Fibroblast of lung (primary cell): ENCODE results near the gene LY6G6C. TPM values are rescaled to one million over a fixed set of nuclear protein-coding genes. Genes with fewer than 3 reads are reported as not detected.

ENCODE experiments used
- DNase-seq, 2 donors: peaks; one replicate each; pipeline versions ENCODE4 v3.0.0 to v3.0.0-alpha.2; 2010; ENCODE audit warnings: low read depth in 2 of 2
- H2AFZ ChIP-seq: 2 replicates; pipeline ENCODE4 v1.5.1; 2012; ENCODE audit warnings: low read length, control low read depth, inconsistent platforms
- H3K27ac ChIP-seq: 2 replicates; pipeline ENCODE4 v1.5.1; 2011; ENCODE audit warnings: low read length, control low read depth; ENCODE audit not compliant: insufficient read depth
- H3K27me3 ChIP-seq: 2 replicates; pipeline ENCODE4 v1.5.1; 2011; ENCODE audit warnings: mild to moderate bottlenecking, low read length; ENCODE audit not compliant: control insufficient read depth, insufficient read depth
- H3K36me3 ChIP-seq: 2 replicates; pipeline ENCODE4 v1.5.1; 2011; ENCODE audit warnings: low read length; ENCODE audit not compliant: control insufficient read depth, insufficient read depth
- H3K4me1 ChIP-seq: 2 replicates; pipeline ENCODE4 v1.5.1; 2011; ENCODE audit warnings: low read length; ENCODE audit not compliant: control insufficient read depth, insufficient read depth; ENCODE audit errors: extremely low read depth
- H3K4me2 ChIP-seq: 2 replicates; pipeline ENCODE4 v1.5.1; 2011; ENCODE audit warnings: low read length, control low read depth; ENCODE audit not compliant: insufficient read depth; ENCODE audit errors: extremely low read depth
- H3K4me3 ChIP-seq, 4 experiments: fragments of 200-600 bp in 1 of 4; sonication (generic) in 1 of 4; replicated peaks in 1 of 4; 2 replicates each; pipeline ENCODE4 v1.5.1; 2011 to 2016; ENCODE audit warnings: low read length in 4 of 4, low read depth in 3 of 4, mild to moderate bottlenecking in 3 of 4, control low read depth in 2 of 4, inconsistent platforms in 1 of 4, mixed read lengths in 1 of 4; ENCODE audit not compliant: insufficient read depth in 1 of 4; ENCODE audit errors: control extremely low read depth in 1 of 4
- H3K79me2 ChIP-seq: 2 replicates; pipeline ENCODE4 v1.5.1; 2012; ENCODE audit warnings: mild to moderate bottlenecking, low read length, inconsistent platforms; ENCODE audit not compliant: control insufficient read depth, insufficient read depth
- H3K9ac ChIP-seq: 2 replicates; pipeline ENCODE4 v1.5.1; 2011; ENCODE audit warnings: mild to moderate bottlenecking, low read length, control low read depth; ENCODE audit not compliant: insufficient read depth
- H3K9me3 ChIP-seq: 2 replicates; pipeline ENCODE4 v1.5.1; 2012; ENCODE audit warnings: low read depth, low read length; ENCODE audit not compliant: control insufficient read depth, insufficient read depth
- H4K20me1 ChIP-seq: 2 replicates; pipeline ENCODE4 v1.5.1; 2011; ENCODE audit warnings: low read length; ENCODE audit not compliant: control insufficient read depth, insufficient read depth; ENCODE audit errors: extremely low read depth
- CTCF ChIP-seq, 2 donors: IDR thresholded peaks in 1 of 2; conservative IDR thresholded peaks in 1 of 2; 1 replicate in 1 of 2; 2 replicates in 1 of 2; pipeline ENCODE4 v1.5.1; 2011 to 2012; ENCODE audit warnings: low read length in 2 of 2, control low read depth in 1 of 2, inconsistent platforms in 1 of 2, low read depth in 1 of 2, mild to moderate bottlenecking in 1 of 2
- EZH2 ChIP-seq: IDR thresholded peaks from 2 replicates; pipeline ENCODE4 v1.5.1; 2012; ENCODE audit warnings: low read length, control low read depth, mild to moderate bottlenecking; ENCODE audit errors: missing control alignments
- polyA plus RNA-seq, 2 donors: library from polyadenylated mRNA; depleted of rRNA in 1 of 2; stranded (reverse) in 1 of 2; unstranded in 1 of 2; fragments of >200 nt; gene quantifications; 2 replicates each; pipeline ENCODE4 v1.2.1, GENCODE V29; 2011 to 2012; ENCODE audit warnings: missing spikeins in 1 of 2
- total RNA-seq: library from RNA; depleted of rRNA; stranded (reverse); fragments of >200 nt; gene quantifications from 2 replicates; pipeline ENCODE4 v1.2.1, GENCODE V29; 2014

LY6G6C gene
- total and polyA plus RNA-seq, 2 donors (not counting 1 experiment from before 2014, with no cell fraction given): not detected

DNA sequence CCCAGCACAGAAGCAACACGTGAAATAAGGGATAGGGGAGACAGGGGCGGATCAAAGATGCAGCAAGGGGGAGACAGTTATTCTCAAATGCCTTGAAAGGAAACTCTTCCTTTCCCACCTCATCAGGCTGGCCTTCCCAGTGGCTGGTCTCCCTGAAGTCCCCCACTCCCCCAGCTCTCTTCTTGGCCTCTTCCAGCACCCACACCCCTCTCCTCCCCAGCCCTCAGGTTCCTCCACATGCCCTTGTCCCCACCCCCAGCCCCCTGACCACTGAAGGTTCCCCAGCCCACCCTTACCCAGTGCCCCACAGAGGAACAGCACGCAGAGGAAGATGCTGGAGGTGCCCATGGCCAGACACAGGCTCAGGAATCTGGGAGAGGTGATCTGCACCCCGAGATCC is 8.1 kb downstream of the LY6G6C start:
- Histone ChIP-seq H3K36me3 (no peaks in the 10 kb centered on the region), H3K4me1 (no peaks in the 10 kb centered on the region), H3K79me2 (no peaks in the 10 kb centered on the region), H2AFZ (no peak overlapping the region), H3K9me3 (no peaks in the 10 kb centered on the region), H3K4me2 (no peak overlapping the region), H3K9ac (no peak overlapping the region), H3K4me3 (no peak overlapping the region), H3K27ac (no peak overlapping the region), H3K27me3 (peaks cover 24% of the 10 kb centered on the region), H4K20me1 (no peaks in the 10 kb centered on the region)
- TF ChIP-seq CTCF (conservative IDR thresholded peaks at IDR 0.05 in 1 of 2, IDR thresholded peaks at IDR 0.05 in 1 of 2; ENCODE audit: low read depth in 1 of 2, low read length in 2 of 2) (no peak), EZH2 (no peak)
- DNase-seq: no peak

DNA sequence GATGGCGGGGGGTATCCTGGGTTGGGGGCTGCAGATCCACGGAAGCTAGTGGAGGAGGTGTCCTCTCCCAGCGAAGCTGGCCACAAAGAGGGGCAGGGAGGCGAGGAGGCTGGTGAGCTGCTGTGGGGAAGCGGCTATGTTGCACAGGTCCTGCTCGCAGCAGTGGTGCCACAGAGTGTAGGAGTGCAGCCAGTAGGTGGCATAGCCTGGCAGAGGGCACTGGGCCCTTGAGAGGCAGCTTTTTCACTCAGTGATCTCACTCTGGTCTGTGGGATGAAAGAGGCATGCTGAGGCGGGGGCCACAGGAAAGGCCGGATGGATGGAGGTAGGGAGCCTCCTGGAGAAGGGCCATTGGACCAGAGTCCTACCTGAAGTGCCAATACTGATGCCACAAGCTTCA is 9.2 kb downstream of the LY6G6C start:
- no peaks in the 10 kb centered on the region for H3K4me1 ChIP-seq
- no peak overlapping the region for H3K4me2 ChIP-seq
- H3K79me2 ChIP-seq: no peaks in the 10 kb centered on the region
- no peaks in the 10 kb centered on the region for H3K9me3 ChIP-seq
- no peak overlapping the region for H3K4me3 ChIP-seq
- DNase-seq: no peak
- H3K27me3 ChIP-seq: peaks cover 20% of the 10 kb centered on the region
- no peaks in the 10 kb centered on the region for H4K20me1 ChIP-seq
- H2AFZ ChIP-seq: no peak overlapping the region
- H3K36me3 ChIP-seq: no peaks in the 10 kb centered on the region
- no peak overlapping the region for H3K27ac ChIP-seq
- no peak overlapping the region for H3K9ac ChIP-seq
- TF ChIP-seq CTCF (conservative IDR thresholded peaks at IDR 0.05 in 1 of 2, IDR thresholded peaks at IDR 0.05 in 1 of 2; ENCODE audit: low read depth in 1 of 2, low read length in 2 of 2) (no peak), EZH2 (no peak)

DNA sequence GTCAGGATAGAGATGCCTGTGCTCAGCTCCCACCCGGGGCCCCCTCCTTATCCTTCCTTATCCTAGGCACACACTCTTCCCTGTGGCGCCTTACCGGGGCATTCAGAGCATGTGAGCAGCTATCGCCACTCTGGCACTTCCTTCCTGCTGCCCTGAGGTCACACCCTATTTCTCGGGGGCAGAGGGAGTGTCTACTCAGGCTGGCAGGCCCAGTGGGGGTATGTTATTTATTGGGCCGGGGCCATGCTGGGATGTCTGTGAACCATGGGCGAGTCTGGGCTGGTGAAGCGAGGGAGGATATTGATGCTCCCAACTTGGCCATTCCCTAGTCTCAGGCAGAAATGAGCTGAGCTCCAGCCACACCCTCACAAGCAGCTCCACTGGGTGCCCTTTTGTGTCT is 10.3 kb downstream of the LY6G6C start:
- Histone ChIP-seq H3K4me3 (no peak overlapping the region), H3K27me3 (peaks cover 20% of the 10 kb centered on the region), H3K4me1 (no peaks in the 10 kb centered on the region), H3K9ac (no peak overlapping the region), H4K20me1 (no peaks in the 10 kb centered on the region), H3K9me3 (no peaks in the 10 kb centered on the region), H2AFZ (no peak overlapping the region), H3K4me2 (no peak overlapping the region), H3K36me3 (no peaks in the 10 kb centered on the region), H3K27ac (no peak overlapping the region), H3K79me2 (no peaks in the 10 kb centered on the region)
- DNase-seq: no peak
- TF ChIP-seq EZH2 (no peak), CTCF (conservative IDR thresholded peaks at IDR 0.05 in 1 of 2, IDR thresholded peaks at IDR 0.05 in 1 of 2; ENCODE audit: low read depth in 1 of 2, low read length in 2 of 2) (no peak)
